ENCODE measurements around the gene DCAF12.

The DCAF12 gene

GRCh38 chr9:34154057-34154456 lies 27.6 kb upstream of the DCAF12 start:
- Histone ChIP-seq H3F3A (ENCODE audit: low read depth) (no peaks in the 10 kb centered on the region), H3K27me3 (ENCODE audit: insufficient read depth, low read length, poor library complexity, severe bottlenecking) (no peaks in the 10 kb centered on the region), H4K20me1 (ENCODE audit: insufficient read depth, low read length, poor library complexity, severe bottlenecking) (no peaks in the 10 kb centered on the region), H3K4me2 (ENCODE audit: low read depth, low read length, poor library complexity, severe bottlenecking) (no peak overlapping the region), H3K4me1 (ENCODE audit: insufficient read depth, low read length, poor library complexity, severe bottlenecking) (no peaks in the 10 kb centered on the region), H3K9me2 (replicated peaks; ENCODE audit: low read depth, low read length) (no peaks in the 10 kb centered on the region), H3K36me3 (ENCODE audit: insufficient read depth, low read length) (no peaks in the 10 kb centered on the region), H3K9ac (ENCODE audit: low read depth, low read length, poor library complexity, severe bottlenecking) (no peak overlapping the region), H2AFZ (ENCODE audit: low read length) (no peak overlapping the region), H3K79me2 (ENCODE audit: insufficient read depth, low read length) (no peaks in the 10 kb centered on the region), H3K9me3 (ENCODE audit: insufficient read depth, low read depth, low read length) (no peaks in the 10 kb centered on the region), H3K4me3 (ENCODE audit: low read length, poor library complexity, severe bottlenecking) (no peak overlapping the region)
- TF ChIP-seq EZH2phosphoT487 (IDR thresholded peaks at IDR 0.05; ENCODE audit: borderline replicate concordance) (no peak), CTCF (conservative IDR thresholded peaks at IDR 0.05; ENCODE audit: low read length) (no peak)

GRCh38 chr9:34151398-34151797 lies 24.9 kb upstream of the DCAF12 start:
- TF ChIP-seq CTCF (conservative IDR thresholded peaks at IDR 0.05; ENCODE audit: low read length) = no peak
- no peak for TF ChIP-seq EZH2phosphoT487 (IDR thresholded peaks at IDR 0.05; ENCODE audit: borderline replicate concordance)
- Histone ChIP-seq H3K79me2 (ENCODE audit: insufficient read depth, low read length) (no peaks in the 10 kb centered on the region), H3K4me3 (ENCODE audit: low read length, poor library complexity, severe bottlenecking) (no peak overlapping the region), H3K9me2 (replicated peaks; ENCODE audit: low read depth, low read length) (no peaks in the 10 kb centered on the region), H4K20me1 (ENCODE audit: insufficient read depth, low read length, poor library complexity, severe bottlenecking) (no peaks in the 10 kb centered on the region), H3F3A (ENCODE audit: low read depth) (no peaks in the 10 kb centered on the region), H2AFZ (ENCODE audit: low read length) (0 out of 2 replicates have a peak overlapping the region, but pooled peaks have one; percentile 51), H3K27me3 (ENCODE audit: insufficient read depth, low read length, poor library complexity, severe bottlenecking) (no peaks in the 10 kb centered on the region), H3K9me3 (ENCODE audit: insufficient read depth, low read depth, low read length) (no peaks in the 10 kb centered on the region), H3K4me2 (ENCODE audit: low read depth, low read length, poor library complexity, severe bottlenecking) (no peak overlapping the region), H3K4me1 (ENCODE audit: insufficient read depth, low read length, poor library complexity, severe bottlenecking) (no peaks in the 10 kb centered on the region), H3K36me3 (ENCODE audit: insufficient read depth, low read length) (no peaks in the 10 kb centered on the region), H3K9ac (ENCODE audit: low read depth, low read length, poor library complexity, severe bottlenecking) (no peak overlapping the region)

DNA sequence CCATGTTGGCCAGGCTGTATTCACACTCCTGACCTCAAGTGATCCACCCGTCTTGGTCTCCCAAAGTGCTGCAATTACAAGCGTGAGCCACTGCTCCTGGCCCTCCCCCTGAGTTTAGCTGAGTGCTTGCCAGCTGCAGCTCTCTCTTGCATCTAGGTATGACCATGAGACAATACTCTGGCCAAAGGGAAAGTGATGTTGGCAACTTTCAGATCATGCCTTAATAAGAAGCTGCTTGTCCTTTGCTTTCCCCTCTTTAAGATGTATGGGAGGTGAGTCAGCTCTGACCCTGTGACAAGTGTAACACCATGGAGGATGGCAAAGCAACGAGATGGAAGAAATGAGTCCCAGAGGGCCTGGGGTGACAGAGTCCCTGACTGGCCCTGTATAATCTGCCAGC lies 18.7 kb upstream of the DCAF12 start:
- no peaks in the 10 kb centered on the region for H3K9me3 ChIP-seq (ENCODE audit: insufficient read depth, low read depth, low read length)
- H3K27me3 ChIP-seq (ENCODE audit: insufficient read depth, low read length, poor library complexity, severe bottlenecking) = no peaks in the 10 kb centered on the region
- no peak overlapping the region for H3K4me2 ChIP-seq (ENCODE audit: low read depth, low read length, poor library complexity, severe bottlenecking)
- no peaks in the 10 kb centered on the region for H3K4me1 ChIP-seq (ENCODE audit: insufficient read depth, low read length, poor library complexity, severe bottlenecking)
- H3K79me2 ChIP-seq (ENCODE audit: insufficient read depth, low read length) = no peaks in the 10 kb centered on the region
- H3K4me3 ChIP-seq (ENCODE audit: low read length, poor library complexity, severe bottlenecking) = no peak overlapping the region
- H3K9me2 ChIP-seq (replicated peaks; ENCODE audit: low read depth, low read length) = no peaks in the 10 kb centered on the region
- H3K9ac ChIP-seq (ENCODE audit: low read depth, low read length, poor library complexity, severe bottlenecking) = no peak overlapping the region
- H2AFZ ChIP-seq (ENCODE audit: low read length) = no peak overlapping the region
- no peak for TF ChIP-seq EZH2phosphoT487 (IDR thresholded peaks at IDR 0.05; ENCODE audit: borderline replicate concordance)
- no peak for TF ChIP-seq CTCF (conservative IDR thresholded peaks at IDR 0.05; ENCODE audit: low read length)
- H3F3A ChIP-seq (ENCODE audit: low read depth) = no peaks in the 10 kb centered on the region
- no peaks in the 10 kb centered on the region for H4K20me1 ChIP-seq (ENCODE audit: insufficient read depth, low read length, poor library complexity, severe bottlenecking)
- no peaks in the 10 kb centered on the region for H3K36me3 ChIP-seq (ENCODE audit: insufficient read depth, low read length)
